ENCODE measurements around the gene CERS1. TPM values are rescaled to one million over a fixed set of nuclear protein-coding genes. Genes with fewer than 3 reads are reported as not detected.

CERS1 gene
- total RNA-seq, 4 donors from 2014 or later, result 0.24 to 1.3 (median 0.59) TPM

DNA sequence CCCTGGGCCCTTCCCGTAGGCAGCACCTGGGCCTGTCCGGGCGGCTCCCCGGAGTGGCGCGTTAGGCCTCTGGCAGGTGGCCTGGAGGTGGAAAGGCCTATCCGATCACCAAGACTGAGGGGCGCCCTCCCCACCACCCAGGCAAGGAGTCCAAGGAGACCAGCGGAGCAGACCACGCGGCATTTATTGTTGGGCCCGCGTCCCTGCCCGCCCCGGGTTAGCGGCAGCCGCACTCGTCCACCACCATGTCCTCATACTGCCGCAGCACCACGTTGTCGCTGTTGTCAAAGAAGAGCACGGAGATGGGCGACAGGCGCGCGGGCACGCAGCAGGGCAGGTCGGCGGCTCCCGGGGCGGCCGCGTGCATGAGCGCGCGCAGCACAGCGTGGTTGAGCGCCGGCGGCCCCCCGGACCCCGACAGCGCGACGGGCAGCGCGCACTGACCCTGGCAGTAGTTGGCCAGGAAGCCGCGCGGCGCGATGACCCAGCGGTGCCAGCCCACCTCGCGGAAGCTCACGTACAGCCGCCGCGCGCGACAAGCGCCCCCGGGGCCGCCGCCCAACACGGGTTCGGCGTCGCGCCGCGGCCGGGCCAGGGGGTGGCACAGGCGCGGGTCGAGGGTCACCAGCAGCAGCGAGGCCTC is 27.5 kb downstream of the CERS1 start:
- H3K9me3 ChIP-seq, result no peaks in the 10 kb centered on the region
- peaks cover 42 to 47% of the 10 kb centered on the region in 2 donors for H3K36me3 ChIP-seq
- H3K4me1 ChIP-seq, result peaks cover 0 to 4% of the 10 kb centered on the region in 2 donors
- 78 to 83% methylated on average over 35 to 76 of the region's 77 CpGs for WGBS, 2 donors
- intact Hi-C loops (cut with DNase I), result no loop called here
- no peak overlapping the region for H3K4me3 ChIP-seq (replicated peaks in 1 of 3)
- H3K27ac ChIP-seq, result no peak overlapping the region
- H3K27me3 ChIP-seq, result no peaks in the 10 kb centered on the region
- TF ChIP-seq POLR2A (IDR thresholded peaks at IDR 0.05), result no peak
- TF ChIP-seq, protein P1, sequence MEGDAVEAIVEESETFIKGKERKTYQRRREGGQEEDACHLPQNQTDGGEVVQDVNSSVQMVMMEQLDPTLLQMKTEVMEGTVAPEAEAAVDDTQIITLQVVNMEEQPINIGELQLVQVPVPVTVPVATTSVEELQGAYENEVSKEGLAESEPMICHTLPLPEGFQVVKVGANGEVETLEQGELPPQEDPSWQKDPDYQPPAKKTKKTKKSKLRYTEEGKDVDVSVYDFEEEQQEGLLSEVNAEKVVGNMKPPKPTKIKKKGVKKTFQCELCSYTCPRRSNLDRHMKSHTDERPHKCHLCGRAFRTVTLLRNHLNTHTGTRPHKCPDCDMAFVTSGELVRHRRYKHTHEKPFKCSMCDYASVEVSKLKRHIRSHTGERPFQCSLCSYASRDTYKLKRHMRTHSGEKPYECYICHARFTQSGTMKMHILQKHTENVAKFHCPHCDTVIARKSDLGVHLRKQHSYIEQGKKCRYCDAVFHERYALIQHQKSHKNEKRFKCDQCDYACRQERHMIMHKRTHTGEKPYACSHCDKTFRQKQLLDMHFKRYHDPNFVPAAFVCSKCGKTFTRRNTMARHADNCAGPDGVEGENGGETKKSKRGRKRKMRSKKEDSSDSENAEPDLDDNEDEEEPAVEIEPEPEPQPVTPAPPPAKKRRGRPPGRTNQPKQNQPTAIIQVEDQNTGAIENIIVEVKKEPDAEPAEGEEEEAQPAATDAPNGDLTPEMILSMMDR (IDR thresholded peaks at IDR 0.05), result no peak
- DNase-seq, result no peak

DNA sequence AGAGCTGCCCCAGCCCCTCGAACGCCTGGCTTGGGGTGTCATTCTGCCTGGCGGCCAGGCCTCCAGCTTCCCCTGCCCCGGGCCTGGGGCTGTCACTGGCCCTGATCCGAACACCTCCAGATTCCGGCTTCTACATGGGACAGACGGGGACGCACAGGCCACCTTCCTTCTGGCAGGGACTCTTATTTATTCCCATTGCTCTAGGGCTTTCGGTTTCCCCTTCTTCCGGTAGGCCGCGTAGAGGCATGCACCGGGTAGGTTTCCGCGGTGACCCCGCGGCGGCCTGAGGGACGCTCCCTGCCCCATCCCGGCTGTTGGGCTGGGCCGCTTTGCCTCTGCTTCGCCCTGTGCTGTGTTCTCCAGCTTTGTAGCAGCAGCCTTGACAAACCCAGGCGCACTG is 28.2 kb downstream of the CERS1 start:
- TF ChIP-seq POLR2A (IDR thresholded peaks at IDR 0.05), result no peak
- TF ChIP-seq, protein P1 (IDR thresholded peaks at IDR 0.05), result no peak
- intact Hi-C loops (cut with DNase I), result no loop called here
- no peak for DNase-seq
- WGBS, 2 donors, result 93 to 96% methylated on average over 23 of the region's 23 CpGs
- Histone ChIP-seq H3K4me3 (replicated peaks in 1 of 3) (no peak overlapping the region), H3K27ac (no peak overlapping the region), H3K27me3 (no peaks in the 10 kb centered on the region), H3K4me1 (peaks cover 0 to 4% of the 10 kb centered on the region in 2 donors), H3K36me3 (peaks cover 49 to 54% of the 10 kb centered on the region in 2 donors), H3K9me3 (no peaks in the 10 kb centered on the region)

DNA sequence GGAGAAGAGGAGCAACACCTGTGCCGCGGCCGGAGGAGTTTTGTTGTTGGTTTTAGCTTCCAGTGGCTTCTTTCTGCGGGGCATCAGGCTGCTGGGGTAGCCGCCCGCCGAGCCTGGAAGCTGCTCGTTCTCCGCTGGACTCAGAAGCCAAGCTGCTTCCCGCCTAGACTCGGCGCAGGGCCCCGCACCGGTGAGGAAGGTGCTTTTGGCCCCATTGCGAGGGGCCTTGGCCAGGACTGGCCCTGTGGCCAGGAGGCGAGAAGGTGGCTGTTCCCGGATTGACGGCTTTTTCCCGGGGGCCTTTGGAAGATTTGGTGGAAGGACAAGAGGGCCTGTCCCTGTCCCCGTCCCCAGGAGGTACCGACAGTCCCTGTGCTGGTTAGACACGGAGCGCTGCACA is 28.8 kb downstream of the CERS1 start:
- Histone ChIP-seq H3K4me3 (replicated peaks in 1 of 3) (no peak overlapping the region), H3K36me3 (peaks cover 55 to 59% of the 10 kb centered on the region in 2 donors), H3K27ac (no peak overlapping the region), H3K4me1 (peaks cover 0 to 4% of the 10 kb centered on the region in 2 donors), H3K9me3 (no peaks in the 10 kb centered on the region), H3K27me3 (no peaks in the 10 kb centered on the region)
- DNase-seq, result no peak
- WGBS, 2 donors, result 91 to 95% methylated on average over 20 to 23 of the region's 23 CpGs
- intact Hi-C loops (cut with DNase I), result no loop called here
- TF ChIP-seq POLR2A (IDR thresholded peaks at IDR 0.05), result no peak
- TF ChIP-seq, protein P1 (IDR thresholded peaks at IDR 0.05), result no peak

DNA sequence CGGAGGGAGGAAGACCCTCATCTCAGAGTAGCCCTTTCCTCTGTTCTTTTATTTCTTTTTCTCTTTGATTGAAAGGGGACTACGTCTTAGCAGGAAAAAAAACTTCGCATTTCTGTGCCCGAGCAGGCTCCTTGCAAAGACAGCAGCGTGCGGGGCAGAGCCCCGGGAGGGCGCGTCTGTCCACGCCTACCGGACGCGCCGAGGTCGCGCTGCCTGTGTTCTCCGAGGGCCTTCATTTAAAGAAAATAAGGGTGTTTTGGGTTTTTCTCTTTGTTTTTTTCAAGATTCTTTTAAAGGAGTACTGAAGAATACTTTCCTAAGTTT is 29.2 kb downstream of the CERS1 start:
- TF ChIP-seq, protein P1 (IDR thresholded peaks at IDR 0.05), result peak in 1 of 6 experiments; percentile 18
- TF ChIP-seq POLR2A (IDR thresholded peaks at IDR 0.05), result no peak
- no peak for DNase-seq
- no peak overlapping the region for H3K27ac ChIP-seq
- no peak overlapping the region for H3K4me3 ChIP-seq (replicated peaks in 1 of 3)
- no peaks in the 10 kb centered on the region for H3K9me3 ChIP-seq
- WGBS, 2 donors, result 78 to 82% methylated on average over 17 of the region's 17 CpGs
- H3K36me3 ChIP-seq, result peaks cover 59 to 63% of the 10 kb centered on the region in 2 donors
- intact Hi-C loops (cut with DNase I), result no loop called here
- H3K27me3 ChIP-seq, result no peaks in the 10 kb centered on the region
- H3K4me1 ChIP-seq, result peaks cover 0 to 4% of the 10 kb centered on the region in 2 donors

DNA sequence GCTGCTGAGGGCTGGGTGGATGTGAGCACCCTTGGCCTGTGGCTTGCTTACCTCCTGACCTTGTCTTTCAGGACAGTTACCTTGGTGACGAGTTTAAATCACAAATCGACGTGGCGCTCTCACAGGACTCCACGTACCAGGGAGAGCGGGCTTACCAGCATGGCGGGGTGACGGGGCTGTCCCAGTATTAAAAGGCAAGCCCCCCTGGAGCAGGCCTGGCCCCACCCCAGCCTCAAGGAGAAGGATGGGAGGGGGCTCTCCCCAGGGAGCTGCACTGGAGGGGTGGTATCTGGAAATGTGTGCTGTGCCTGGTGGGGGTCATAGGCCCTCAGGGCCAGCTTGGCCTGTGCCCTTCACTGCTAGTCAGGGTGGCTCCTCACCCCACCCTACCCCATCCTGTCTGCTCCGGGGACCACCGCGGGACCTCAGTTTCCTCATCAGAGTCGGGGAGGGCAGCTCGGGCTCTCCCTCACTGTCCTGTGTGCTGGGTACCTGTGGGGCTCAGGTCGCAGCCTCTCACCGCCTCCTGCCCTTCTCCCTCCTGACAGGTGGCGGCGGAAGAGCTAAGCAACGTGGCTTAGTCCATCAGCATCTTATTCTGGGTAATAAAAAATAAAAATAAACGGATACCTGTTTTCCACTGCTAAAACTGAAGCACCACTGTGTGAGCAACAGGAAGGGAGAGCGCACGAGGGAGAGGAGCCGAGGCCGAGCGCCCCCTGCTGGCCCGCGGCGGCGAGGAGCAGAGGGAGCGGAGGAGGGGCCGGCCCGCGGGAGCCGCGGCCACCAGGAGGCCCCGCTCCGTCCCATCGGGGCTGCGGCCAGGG is 29.8 kb downstream of the CERS1 start:
- Histone ChIP-seq H3K4me3 (replicated peaks in 1 of 3) (no peak overlapping the region), H3K4me1 (peaks cover 0 to 4% of the 10 kb centered on the region in 2 donors), H3K36me3 (peaks cover 65 to 69% of the 10 kb centered on the region in 2 donors), H3K27ac (no peak overlapping the region), H3K27me3 (no peaks in the 10 kb centered on the region), H3K9me3 (no peaks in the 10 kb centered on the region)
- intact Hi-C loops (cut with DNase I), result no loop called here
- no peak for TF ChIP-seq POLR2A (IDR thresholded peaks at IDR 0.05)
- TF ChIP-seq, protein P1 (IDR thresholded peaks at IDR 0.05), result peak; percentile 54 to 95 (median 84)
- DNase-seq, result peak; percentile 36 to 45
- 54 to 58% methylated on average over 33 to 38 of the region's 38 CpGs for WGBS, 2 donors
